Mesendoderm (in vitro differentiated cells): ENCODE data around the gene RASA3.
"Not testable (repeated sequence)": the region's sequence is repeated elsewhere in the genome, so short reads cannot be mapped to it uniquely, and the experiment has no call there.

ENCODE experiments used
- DNase-seq: peaks from one replicate; pipeline ENCODE4 v3.0.0; 2013
- H2AK5ac ChIP-seq: 2 replicates; pipeline ENCODE4 v1.6.1; 2013; ENCODE audit warnings: low read length, inconsistent platforms
- H2BK120ac ChIP-seq: 2 replicates; pipeline ENCODE4 v1.6.1; 2013; ENCODE audit warnings: low read depth, mild to moderate bottlenecking, low read length, moderate library complexity, mixed read lengths
- H2BK15ac ChIP-seq: replicated peaks from 2 replicates; pipeline ENCODE4 v1.6.1; 2013; ENCODE audit warnings: low read depth, mild to moderate bottlenecking, moderate library complexity
- H2BK5ac ChIP-seq: 2 replicates; pipeline ENCODE4 v1.6.1; 2013; ENCODE audit warnings: low read length, inconsistent platforms
- H3K18ac ChIP-seq: 2 replicates; pipeline ENCODE4 v1.6.1; 2013; ENCODE audit warnings: mild to moderate bottlenecking, low read length, mixed read lengths
- H3K23ac ChIP-seq: one replicate; pipeline ENCODE4 v1.6.1; 2013; ENCODE audit warnings: low read length
- H3K27ac ChIP-seq: 2 replicates; pipeline ENCODE4 v1.5.1; 2013; ENCODE audit warnings: low read depth, mild to moderate bottlenecking, inconsistent platforms, low read length, moderate library complexity
- H3K27me3 ChIP-seq: 2 replicates; pipeline ENCODE4 v1.6.1; 2013; ENCODE audit warnings: low read length, control low read depth, mild to moderate bottlenecking, inconsistent platforms; ENCODE audit not compliant: insufficient read depth, poor library complexity
- H3K36me3 ChIP-seq: 2 replicates; pipeline ENCODE4 v1.6.1; 2013; ENCODE audit warnings: low read length, inconsistent platforms; ENCODE audit not compliant: control insufficient read depth, insufficient read depth
- H3K4ac ChIP-seq: one replicate; pipeline ENCODE4 v1.6.1; 2013; ENCODE audit warnings: low read depth, mild to moderate bottlenecking, low read length, moderate library complexity
- H3K4me1 ChIP-seq: 2 replicates; pipeline ENCODE4 v1.6.1; 2013; ENCODE audit warnings: low read depth, low read length, inconsistent platforms; ENCODE audit not compliant: control insufficient read depth
- H3K4me2 ChIP-seq: 2 replicates; pipeline ENCODE4 v1.6.1; 2013; ENCODE audit warnings: low read length
- H3K4me3 ChIP-seq: 2 replicates; pipeline ENCODE4 v1.5.1; 2013; ENCODE audit warnings: mild to moderate bottlenecking, low read length
- H3K56ac ChIP-seq: one replicate; pipeline ENCODE4 v1.6.1; 2013; ENCODE audit warnings: low read length
- H3K79me1 ChIP-seq: 2 replicates; pipeline ENCODE4 v1.6.1; 2013; ENCODE audit warnings: low read length, inconsistent platforms
- H3K79me2 ChIP-seq: 2 replicates; pipeline ENCODE4 v1.6.1; 2013; ENCODE audit warnings: mild to moderate bottlenecking, low read length; ENCODE audit not compliant: control insufficient read depth, insufficient read depth
- H3K9ac ChIP-seq: 2 replicates; pipeline ENCODE4 v1.6.1; 2013; ENCODE audit warnings: low read length, inconsistent platforms
- H4K5ac ChIP-seq: one replicate; pipeline ENCODE4 v1.6.1; 2013; ENCODE audit warnings: low read length
- H4K8ac ChIP-seq: one replicate; pipeline ENCODE4 v1.6.1; 2013; ENCODE audit warnings: low read depth, mild to moderate bottlenecking, control low read depth, low read length, moderate library complexity
- WGBS: extraction: QIAGEN DNeasy Blood & Tissue Kit; methylation state at CpG from one replicate; pipeline ENCODE4 v1.1.7; 2013; ENCODE audit warnings: low lambda C conversion rate, missing lambda C conversion rate; ENCODE audit not compliant: insufficient coverage; ENCODE audit errors: extremely low coverage; 5-methylcytosine and 5-hydroxymethylcytosine counted together

The RASA3 gene

GRCh38 chr13:114149774-114150740 is 17.6 kb upstream of the RASA3 start:
- no peak overlapping the region for H3K9ac ChIP-seq
- H3K4ac ChIP-seq: no peak overlapping the region
- H3K79me1 ChIP-seq: no peaks in the 10 kb centered on the region
- H4K5ac ChIP-seq: no peak overlapping the region
- H3K18ac ChIP-seq: no peak overlapping the region
- no peak overlapping the region for H3K56ac ChIP-seq
- no peak overlapping the region for H3K4me3 ChIP-seq
- no peak overlapping the region for H2BK15ac ChIP-seq
- no peak overlapping the region for H4K8ac ChIP-seq
- H2BK120ac ChIP-seq: no peak overlapping the region
- H3K4me2 ChIP-seq: no peak overlapping the region
- no peaks in the 10 kb centered on the region for H3K4me1 ChIP-seq
- no peak overlapping the region for H3K23ac ChIP-seq
- no peak overlapping the region for H2BK5ac ChIP-seq
- H3K27me3 ChIP-seq: no peaks in the 10 kb centered on the region
- H3K79me2 ChIP-seq: no peaks in the 10 kb centered on the region
- DNase-seq: no peak
- no peak overlapping the region for H2AK5ac ChIP-seq
- no peak overlapping the region for H3K27ac ChIP-seq
- H3K36me3 ChIP-seq: no peaks in the 10 kb centered on the region
- no CpG with 5 or more reads among the region's 12 CpGs for WGBS

- not testable (repeated sequence) for H4K5ac ChIP-seq, H3K27ac ChIP-seq, H3K27me3 ChIP-seq, H2BK5ac ChIP-seq, H2BK120ac ChIP-seq, DNase-seq, H3K18ac ChIP-seq, H4K8ac ChIP-seq, H3K4me3 ChIP-seq, H3K23ac ChIP-seq, H2AK5ac ChIP-seq, H3K36me3 ChIP-seq, H3K4ac ChIP-seq, H3K79me1 ChIP-seq, H3K4me2 ChIP-seq, H3K9ac ChIP-seq, H2BK15ac ChIP-seq, H3K56ac ChIP-seq, H3K79me2 ChIP-seq, H3K4me1 ChIP-seq
- WGBS: no CpG with 5 or more reads among the region's 19 CpGs
Measured at GRCh38 chr13:114148886-114149285, 16.5 kb upstream of the RASA3 start.

- no peak overlapping the region for H3K23ac ChIP-seq
- no peak overlapping the region for H4K8ac ChIP-seq
- no peak overlapping the region for H3K4me2 ChIP-seq
- no peaks in the 10 kb centered on the region for H3K4me1 ChIP-seq
- no peak overlapping the region for H3K9ac ChIP-seq
- no peak overlapping the region for H3K4me3 ChIP-seq
- H3K18ac ChIP-seq: no peak overlapping the region
- no peak overlapping the region for H4K5ac ChIP-seq
- DNase-seq: no peak
- H2BK5ac ChIP-seq: no peak overlapping the region
- no peak overlapping the region for H3K27ac ChIP-seq
- H3K27me3 ChIP-seq: no peaks in the 10 kb centered on the region
- H3K79me2 ChIP-seq: no peaks in the 10 kb centered on the region
- no peak overlapping the region for H2BK15ac ChIP-seq
- no peaks in the 10 kb centered on the region for H3K79me1 ChIP-seq
- no peak overlapping the region for H3K4ac ChIP-seq
- H2AK5ac ChIP-seq: no peak overlapping the region
- no peaks in the 10 kb centered on the region for H3K36me3 ChIP-seq
- H2BK120ac ChIP-seq: no peak overlapping the region
- H3K56ac ChIP-seq: no peak overlapping the region
- no CpG with 5 or more reads among the region's 8 CpGs for WGBS
Measured at GRCh38 chr13:114148521-114148855, 16.1 kb upstream of the RASA3 start.

GRCh38 chr13:114147803-114148520 is 15.5 kb upstream of the RASA3 start:
- no peak overlapping the region for H3K18ac ChIP-seq
- no peak overlapping the region for H2BK15ac ChIP-seq
- no peak overlapping the region for H2BK5ac ChIP-seq
- H3K79me1 ChIP-seq: no peaks in the 10 kb centered on the region
- WGBS: no CpG with 5 or more reads among the region's 22 CpGs
- no peak overlapping the region for H3K56ac ChIP-seq
- no peaks in the 10 kb centered on the region for H3K36me3 ChIP-seq
- H3K79me2 ChIP-seq: no peaks in the 10 kb centered on the region
- no peak overlapping the region for H3K4me3 ChIP-seq
- H2AK5ac ChIP-seq: no peak overlapping the region
- no peak for DNase-seq
- no peak overlapping the region for H3K23ac ChIP-seq
- H4K8ac ChIP-seq: no peak overlapping the region
- no peaks in the 10 kb centered on the region for H3K27me3 ChIP-seq
- no peak overlapping the region for H3K4me2 ChIP-seq
- no peak overlapping the region for H3K4ac ChIP-seq
- no peak overlapping the region for H2BK120ac ChIP-seq
- H4K5ac ChIP-seq: no peak overlapping the region
- no peak overlapping the region for H3K27ac ChIP-seq
- no peaks in the 10 kb centered on the region for H3K4me1 ChIP-seq
- H3K9ac ChIP-seq: no peak overlapping the region

- Histone ChIP-seq H3K4me1 (no peaks in the 10 kb centered on the region), H2BK120ac (no peak overlapping the region), H3K4me2 (no peak overlapping the region), H3K9ac (no peak overlapping the region), H3K4ac (no peak overlapping the region), H4K5ac (no peak overlapping the region), H2BK15ac (no peak overlapping the region), H3K56ac (no peak overlapping the region), H3K79me1 (no peaks in the 10 kb centered on the region), H2BK5ac (no peak overlapping the region), H3K23ac (no peak overlapping the region), H3K27ac (no peak overlapping the region), H3K18ac (no peak overlapping the region), H3K27me3 (no peaks in the 10 kb centered on the region), H3K79me2 (no peaks in the 10 kb centered on the region), H3K4me3 (no peak overlapping the region), H3K36me3 (no peaks in the 10 kb centered on the region), H2AK5ac (no peak overlapping the region), H4K8ac (no peak overlapping the region)
- WGBS: no CpG with 5 or more reads among the region's 10 CpGs
- peak; percentile 51 for DNase-seq
Measured at GRCh38 chr13:114146629-114147028, 14.2 kb upstream of the RASA3 start.
